Esophagus muscularis mucosa (tissue), 4 donors: ENCODE results near the gene PTPRN2. TPM values are rescaled to one million over a fixed set of nuclear protein-coding genes. Genes with fewer than 3 reads are reported as not detected.

Source experiments
- DNase-seq: peaks from one replicate; pipeline ENCODE4 v3.0.0-alpha.2; 2017; ENCODE audit errors: extremely low spot score
- H3K27ac ChIP-seq, 4 donors: fragments of 200-600 bp; sonication (generic); replicated peaks in 1 of 4; 1 replicate in 3 of 4; 2 replicates in 1 of 4; pipeline ENCODE4 v1.5.1; 2016 to 2019; ENCODE audit warnings: mild to moderate bottlenecking in 1 of 4
- H3K27me3 ChIP-seq, 4 donors: fragments of 200-600 bp; sonication (generic); one replicate each; pipeline versions ENCODE4 v1.5.1 to v1.6.0; 2016 to 2019
- H3K36me3 ChIP-seq, 4 donors: fragments of 200-600 bp; sonication (generic); one replicate each; pipeline ENCODE4 v1.5.1; 2016 to 2019
- H3K4me1 ChIP-seq, 4 donors: fragments of 200-600 bp; sonication (generic); one replicate each; pipeline ENCODE4 v1.5.1; 2016 to 2019
- H3K4me3 ChIP-seq, 4 donors: fragments of 200-600 bp; sonication (generic); 1 replicate in 2 of 4; 2 replicates in 2 of 4; pipeline ENCODE4 v1.5.1; 2016 to 2019; ENCODE audit warnings: mild to moderate bottlenecking in 4 of 4, moderate library complexity in 1 of 4
- H3K9me3 ChIP-seq, 4 donors: fragments of 200-600 bp; sonication (generic); 1 replicate in 3 of 4; 2 replicates in 1 of 4; pipeline ENCODE4 v1.5.1; 2016 to 2019
- EP300 ChIP-seq: sonication (generic); formaldehyde crosslinking; IDR thresholded peaks from one replicate; pipeline ENCODE4 v1.6.1; 2017; ENCODE audit warnings: antibody characterized with exemption
- POLR2A ChIP-seq: fragments of 450-650 bp; IDR thresholded peaks from one replicate; pipeline ENCODE4 v1.6.1; 2017; ENCODE audit warnings: antibody characterized with exemption, moderate library complexity, mild to moderate bottlenecking, low read depth
- POLR2AphosphoS5 ChIP-seq, 2 donors: sonication (generic); formaldehyde crosslinking; IDR thresholded peaks; one replicate each; pipeline ENCODE4 v1.6.1; 2017; ENCODE audit warnings: antibody characterized with exemption in 2 of 2
- WGBS: methylation state at CpG from one replicate; pipeline ENCODE4 v1.1.5; 2018; 5-methylcytosine and 5-hydroxymethylcytosine counted together
- intact Hi-C: fragments of 100-400 bp; cut with DNase I; formaldehyde crosslinking; loops from one replicate; pipeline ENCODE4 v1.15.1; 2023
- total RNA-seq, 4 donors: library from RNA; depleted of rRNA; stranded (reverse); fragments of >200 nt; gene quantifications; one replicate each; pipeline versions ENCODE4 v1.1.0 to v1.2.1, GENCODE V29; 2016
- TF ChIP-seq, protein P1 (sequence below), 3 experiments: fragments of 200-600 bp in 2 of 3; fragments of 450-650 bp in 1 of 3; sonication (generic) in 2 of 3; IDR thresholded peaks; one replicate each; pipeline ENCODE4 v1.5.1; 2017 to 2019; ENCODE audit warnings: antibody characterized with exemption in 3 of 3, mild to moderate bottlenecking in 2 of 3, moderate library complexity in 1 of 3

Gene PTPRN2
- total RNA-seq, 4 donors from 2014 or later: 2.1 to 3.1 (median 3.1) TPM

DNA sequence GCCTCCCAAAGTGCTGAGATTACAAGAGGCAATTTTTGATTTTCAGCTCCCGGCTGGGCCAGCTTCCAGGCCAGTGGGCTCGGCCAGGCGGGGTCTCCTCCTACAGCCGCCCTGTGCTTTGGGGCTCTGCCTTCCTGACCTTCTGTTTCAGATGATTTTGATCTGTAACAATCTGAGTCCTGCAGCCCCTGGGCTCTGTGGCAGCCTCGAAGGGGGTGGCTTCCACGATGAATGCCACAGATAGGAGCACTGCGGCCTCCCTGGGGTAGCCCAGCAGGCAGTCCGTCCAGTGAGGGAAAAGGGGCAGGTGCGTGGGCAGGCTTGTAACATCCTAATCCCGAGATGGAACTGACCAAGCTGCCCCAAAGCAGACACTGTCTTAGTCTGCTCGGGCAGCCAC is 1073.3 kb downstream of the PTPRN2 start:
- Histone ChIP-seq H3K36me3 (no peaks in the 10 kb centered on the region), H3K4me1 (no peaks in the 10 kb centered on the region), H3K9me3 (peaks cover 0 to 9% (median 0%) of the 10 kb centered on the region in 4 donors), H3K27me3 (peaks cover 0 to 42% (median 0%) of the 10 kb centered on the region in 4 donors), H3K4me3 (no peak overlapping the region), H3K27ac (no peak overlapping the region)
- WGBS: 78% methylated on average over 8 of the region's 11 CpGs
- no peak for DNase-seq
- intact Hi-C loops: no loop called here
- TF ChIP-seq POLR2AphosphoS5 (IDR thresholded peaks at IDR 0.05): no peak
- TF ChIP-seq EP300: no peak
- TF ChIP-seq POLR2A: no peak
- TF ChIP-seq, protein P1, sequence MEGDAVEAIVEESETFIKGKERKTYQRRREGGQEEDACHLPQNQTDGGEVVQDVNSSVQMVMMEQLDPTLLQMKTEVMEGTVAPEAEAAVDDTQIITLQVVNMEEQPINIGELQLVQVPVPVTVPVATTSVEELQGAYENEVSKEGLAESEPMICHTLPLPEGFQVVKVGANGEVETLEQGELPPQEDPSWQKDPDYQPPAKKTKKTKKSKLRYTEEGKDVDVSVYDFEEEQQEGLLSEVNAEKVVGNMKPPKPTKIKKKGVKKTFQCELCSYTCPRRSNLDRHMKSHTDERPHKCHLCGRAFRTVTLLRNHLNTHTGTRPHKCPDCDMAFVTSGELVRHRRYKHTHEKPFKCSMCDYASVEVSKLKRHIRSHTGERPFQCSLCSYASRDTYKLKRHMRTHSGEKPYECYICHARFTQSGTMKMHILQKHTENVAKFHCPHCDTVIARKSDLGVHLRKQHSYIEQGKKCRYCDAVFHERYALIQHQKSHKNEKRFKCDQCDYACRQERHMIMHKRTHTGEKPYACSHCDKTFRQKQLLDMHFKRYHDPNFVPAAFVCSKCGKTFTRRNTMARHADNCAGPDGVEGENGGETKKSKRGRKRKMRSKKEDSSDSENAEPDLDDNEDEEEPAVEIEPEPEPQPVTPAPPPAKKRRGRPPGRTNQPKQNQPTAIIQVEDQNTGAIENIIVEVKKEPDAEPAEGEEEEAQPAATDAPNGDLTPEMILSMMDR (IDR thresholded peaks at IDR 0.05): no peak

DNA sequence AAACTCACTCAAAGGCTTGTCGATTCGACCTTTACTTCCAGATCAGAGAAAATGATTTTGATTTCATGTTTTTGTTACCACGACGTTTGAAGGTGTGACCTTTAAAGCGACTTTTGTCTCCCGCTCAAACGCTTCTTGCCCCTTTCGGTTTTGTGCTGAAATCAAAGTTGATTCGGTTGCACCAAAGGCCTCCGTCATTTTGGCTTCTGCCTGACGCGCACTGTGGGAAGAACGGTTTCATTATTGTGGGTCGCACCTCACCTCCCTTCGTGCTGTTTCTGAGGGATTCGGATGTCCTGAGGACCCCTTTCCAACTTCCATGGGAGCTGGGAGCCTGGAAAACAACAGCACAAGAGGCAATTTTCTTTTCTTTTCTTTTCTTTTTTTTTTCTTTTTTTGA is 1073.9 kb downstream of the PTPRN2 start:
- Histone ChIP-seq H3K36me3 (no peaks in the 10 kb centered on the region), H3K4me3 (no peak overlapping the region), H3K4me1 (no peaks in the 10 kb centered on the region), H3K9me3 (peaks cover 0 to 9% (median 0%) of the 10 kb centered on the region in 4 donors), H3K27me3 (peaks cover 0 to 42% (median 0%) of the 10 kb centered on the region in 4 donors), H3K27ac (no peak overlapping the region)
- DNase-seq: no peak
- intact Hi-C loops: no loop called here
- TF ChIP-seq POLR2AphosphoS5 (IDR thresholded peaks at IDR 0.05) (no peak), EP300 (no peak), POLR2A (no peak)
- TF ChIP-seq, protein P1 (IDR thresholded peaks at IDR 0.05): no peak
- WGBS: 91% methylated on average over 16 of the region's 16 CpGs

DNA sequence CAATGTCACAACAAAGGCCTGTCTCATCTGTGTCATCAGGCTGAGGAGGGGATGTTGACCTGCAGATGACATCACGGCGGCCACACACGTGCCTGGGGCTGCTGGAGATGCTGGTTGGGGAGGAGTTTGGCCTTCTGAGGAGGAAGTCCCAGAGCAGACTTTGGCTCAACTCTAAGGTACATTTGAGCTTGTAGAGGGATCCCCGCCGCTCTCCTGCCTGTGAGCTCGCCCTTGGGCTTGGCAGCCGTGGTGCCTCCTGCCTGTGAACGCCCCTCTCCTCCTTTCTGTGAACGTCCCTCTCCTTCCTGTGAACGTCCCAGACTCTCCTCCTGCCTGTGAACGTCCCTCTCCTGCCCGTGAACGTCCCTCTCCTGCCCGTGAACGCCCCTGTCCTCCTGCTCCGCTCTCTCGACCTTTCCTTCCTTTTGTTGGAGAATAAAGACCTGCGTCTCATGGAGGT is 1074.4 kb downstream of the PTPRN2 start:
- no peaks in the 10 kb centered on the region for H3K36me3 ChIP-seq
- no peak for DNase-seq
- intact Hi-C loops: no loop called here
- H3K4me3 ChIP-seq: no peak overlapping the region
- peaks cover 0 to 9% (median 0%) of the 10 kb centered on the region in 4 donors for H3K9me3 ChIP-seq
- 64% methylated on average over 18 of the region's 18 CpGs for WGBS
- no peak for TF ChIP-seq POLR2AphosphoS5 (IDR thresholded peaks at IDR 0.05)
- no peak for TF ChIP-seq POLR2A
- no peak for TF ChIP-seq EP300
- TF ChIP-seq, protein P1 (IDR thresholded peaks at IDR 0.05): no peak
- H3K27ac ChIP-seq: no peak overlapping the region
- H3K4me1 ChIP-seq: no peaks in the 10 kb centered on the region
- H3K27me3 ChIP-seq: peaks cover 0 to 43% (median 0%) of the 10 kb centered on the region in 4 donors

DNA sequence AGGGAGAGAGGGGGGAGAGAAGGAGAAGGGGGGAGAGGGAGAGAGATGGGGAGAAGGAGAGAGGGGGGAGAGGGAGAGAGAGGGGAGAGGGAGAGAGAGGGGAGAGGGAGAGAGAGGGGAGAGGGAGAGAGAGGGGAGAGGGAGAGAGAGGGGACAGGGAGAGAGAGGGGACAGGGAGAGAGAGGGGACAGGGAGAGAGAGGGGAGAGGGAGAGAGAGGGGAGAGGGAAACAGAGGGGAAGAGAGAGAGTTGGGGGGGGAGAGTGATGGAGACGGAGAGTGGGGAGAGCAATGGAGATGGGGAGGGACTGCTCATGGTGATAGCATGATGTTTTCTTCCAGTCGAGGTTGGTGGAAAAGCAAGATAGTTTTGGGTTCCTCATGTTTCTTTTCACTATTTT is 1078.4 kb downstream of the PTPRN2 start:
- Histone ChIP-seq H3K4me3 (no peak overlapping the region), H3K27ac (no peak overlapping the region), H3K27me3 (peaks cover 0 to 31% (median 0%) of the 10 kb centered on the region in 4 donors), H3K9me3 (peaks cover 0 to 24% (median 5%) of the 10 kb centered on the region in 4 donors), H3K36me3 (no peaks in the 10 kb centered on the region), H3K4me1 (no peaks in the 10 kb centered on the region)
- whole genome bisulfite sequencing: 78% methylated on average over 2 of the region's 2 CpGs
- TF ChIP-seq POLR2AphosphoS5 (IDR thresholded peaks at IDR 0.05) (no peak), POLR2A (no peak), EP300 (no peak)
- TF ChIP-seq, protein P1 (IDR thresholded peaks at IDR 0.05): no peak
- DNase-seq: no peak
- intact Hi-C loops: no loop called here

DNA sequence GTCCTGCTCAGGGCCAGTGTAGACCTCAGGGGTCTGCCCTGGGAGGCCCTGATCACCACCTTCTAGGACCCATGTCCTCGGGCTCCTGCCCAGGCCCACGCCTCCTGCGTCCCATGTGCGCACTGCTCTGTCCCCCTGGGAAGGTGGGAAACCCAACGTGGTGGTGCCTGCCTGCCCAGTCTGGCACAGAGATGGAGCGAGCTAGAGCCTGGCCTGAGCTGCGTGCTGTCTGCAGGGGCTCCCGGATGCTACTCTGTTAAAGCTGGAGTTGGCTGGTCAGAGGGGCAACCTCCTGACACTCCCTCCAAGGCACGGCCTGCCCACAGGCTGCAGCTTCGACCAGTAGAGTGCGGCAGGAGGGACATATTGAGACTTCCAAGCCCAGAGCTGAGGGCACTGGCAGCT is 1079.1 kb downstream of the PTPRN2 start:
- DNase-seq: no peak
- Histone ChIP-seq H3K4me1 (no peaks in the 10 kb centered on the region), H3K27ac (no peak overlapping the region), H3K36me3 (no peaks in the 10 kb centered on the region), H3K9me3 (peaks cover 0 to 21% (median 5%) of the 10 kb centered on the region in 4 donors), H3K4me3 (no peak overlapping the region), H3K27me3 (peaks cover 0 to 31% (median 0%) of the 10 kb centered on the region in 4 donors)
- WGBS: 60% methylated on average over 1 of the region's 11 CpGs
- intact Hi-C loops: no loop called here
- TF ChIP-seq POLR2AphosphoS5 (IDR thresholded peaks at IDR 0.05) (no peak), EP300 (no peak), POLR2A (no peak)
- TF ChIP-seq, protein P1 (IDR thresholded peaks at IDR 0.05): no peak
